Mesodermal cell (in vitro differentiated cells): ENCODE measurements around the gene NPPA.

Experiments used
- H3K27ac ChIP-seq: 2 replicates; pipeline ENCODE4 v1.7.0; 2013; ENCODE audit warnings: mild to moderate bottlenecking, low read depth, low read length, moderate library complexity; ENCODE audit not compliant: severe bottlenecking
- H3K36me3 ChIP-seq: 2 replicates; pipeline ENCODE4 v1.7.1; 2013; ENCODE audit warnings: mild to moderate bottlenecking, low read length, moderate library complexity; ENCODE audit not compliant: control insufficient read depth, insufficient read depth
- H3K4me1 ChIP-seq: one replicate; pipeline ENCODE4 v1.7.1; 2013; ENCODE audit warnings: mild to moderate bottlenecking, low read length; ENCODE audit not compliant: insufficient read depth, control insufficient read depth, poor library complexity, severe bottlenecking
- H3K4me3 ChIP-seq: 2 replicates; pipeline ENCODE4 v1.7.0; 2013; ENCODE audit warnings: low read length, control low read depth, mild to moderate bottlenecking; ENCODE audit not compliant: insufficient read depth, poor library complexity, severe bottlenecking; ENCODE audit errors: extremely low read depth
- H3K9me3 ChIP-seq: 2 replicates; pipeline ENCODE4 v1.7.1; 2013; ENCODE audit warnings: mild to moderate bottlenecking, low read length, moderate library complexity; ENCODE audit not compliant: control insufficient read depth
- WGBS, 2 experiments: methylation state at CpG; one replicate each; pipeline ENCODE4 v1.1.5; 2013; ENCODE audit warnings: missing lambda C conversion rate in 2 of 2; ENCODE audit not compliant: insufficient coverage in 2 of 2; 5-methylcytosine and 5-hydroxymethylcytosine counted together

The NPPA gene

GRCh38 chr1:11841245-11842153 is 6.1 kb downstream of the NPPA start:
- Histone ChIP-seq H3K4me1 (no peaks in the 10 kb centered on the region), H3K27ac (no peak overlapping the region)

GRCh38 chr1:11839727-11840705 is 7.6 kb downstream of the NPPA start:
- WGBS, 2 experiments: 97% methylated on average over 12 to 17 of the region's 20 CpGs
- Histone ChIP-seq H3K27ac (no peak overlapping the region), H3K4me3 (no peak overlapping the region), H3K4me1 (no peaks in the 10 kb centered on the region), H3K36me3 (peaks cover 91% of the 10 kb centered on the region), H3K9me3 (no peaks in the 10 kb centered on the region)

More at GRCh38 chr1:11841245-11842153, 6.1 kb downstream of the NPPA start:
- no peaks in the 10 kb centered on the region for H3K9me3 ChIP-seq
- 94 to 95% methylated on average over 16 of the region's 17 CpGs for WGBS, 2 experiments
- no peak overlapping the region for H3K4me3 ChIP-seq
- peaks cover 89% of the 10 kb centered on the region for H3K36me3 ChIP-seq

DNA sequence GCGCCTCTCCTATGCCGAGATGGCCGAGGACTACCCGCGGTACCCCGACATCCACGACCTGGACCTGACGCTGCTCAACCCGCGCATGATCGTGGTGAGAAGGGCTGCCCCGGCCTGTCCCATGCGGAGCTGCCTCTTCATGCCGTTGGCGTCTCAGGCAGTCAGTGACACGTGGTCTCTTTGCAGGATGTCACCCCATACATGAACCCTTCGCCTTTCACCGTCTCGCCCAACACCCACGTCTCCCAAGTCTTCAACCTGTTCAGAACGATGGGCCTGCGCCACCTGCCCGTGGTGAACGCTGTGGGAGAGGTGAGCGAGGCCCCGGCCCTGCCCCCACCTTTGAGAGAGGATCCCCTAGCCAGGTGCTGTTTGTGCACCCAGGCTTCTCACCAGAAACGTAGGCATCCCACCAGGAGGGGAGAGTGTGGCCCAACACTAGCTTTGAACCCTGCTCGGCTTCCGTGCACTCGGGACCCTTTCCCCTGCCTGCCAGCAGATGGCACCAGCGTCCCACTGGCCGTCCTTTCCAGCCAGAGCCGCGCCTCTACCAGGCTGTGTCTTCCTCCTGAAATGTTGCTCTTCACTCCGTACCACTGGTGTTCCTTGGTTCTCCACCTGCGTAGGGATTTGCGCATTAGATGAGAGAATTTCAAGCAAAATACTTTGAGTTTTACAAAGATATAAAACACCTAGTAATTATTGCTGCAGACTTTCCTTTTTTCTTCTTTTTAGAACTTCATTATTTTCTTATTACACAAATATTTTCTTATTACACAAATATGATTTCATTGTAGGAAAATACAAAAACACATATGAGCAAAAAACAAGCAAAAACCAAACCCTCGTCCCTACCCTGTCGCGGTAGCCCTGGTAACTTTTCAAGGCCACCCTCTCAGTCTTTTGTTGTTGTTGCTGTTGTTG is 9.0 kb downstream of the NPPA start:
- no peak overlapping the region for H3K4me3 ChIP-seq
- no peaks in the 10 kb centered on the region for H3K9me3 ChIP-seq
- peaks cover 91% of the 10 kb centered on the region for H3K36me3 ChIP-seq
- H3K4me1 ChIP-seq: no peaks in the 10 kb centered on the region
- WGBS, 2 experiments: 74 to 75% methylated on average over 35 of the region's 40 CpGs
- no peak overlapping the region for H3K27ac ChIP-seq

GRCh38 chr1:11837767-11838348 is 9.7 kb downstream of the NPPA start:
- 90 to 95% methylated on average over 9 to 11 of the region's 11 CpGs for WGBS, 2 experiments
- no peak overlapping the region for H3K4me3 ChIP-seq
- no peak overlapping the region for H3K27ac ChIP-seq
- H3K36me3 ChIP-seq: peaks cover 93% of the 10 kb centered on the region
- no peaks in the 10 kb centered on the region for H3K9me3 ChIP-seq
- no peaks in the 10 kb centered on the region for H3K4me1 ChIP-seq

GRCh38 chr1:11836955-11837766 is 10.4 kb downstream of the NPPA start:
- Histone ChIP-seq H3K36me3 (peaks cover 93% of the 10 kb centered on the region), H3K9me3 (no peaks in the 10 kb centered on the region), H3K27ac (no peak overlapping the region), H3K4me3 (no peak overlapping the region), H3K4me1 (no peaks in the 10 kb centered on the region)
- WGBS, 2 experiments: 96 to 97% methylated on average over 30 of the region's 36 CpGs

GRCh38 chr1:11835441-11836225 is 11.9 kb downstream of the NPPA start:
- Histone ChIP-seq H3K36me3 (peaks cover 93% of the 10 kb centered on the region), H3K27ac (no peak overlapping the region)

DNA sequence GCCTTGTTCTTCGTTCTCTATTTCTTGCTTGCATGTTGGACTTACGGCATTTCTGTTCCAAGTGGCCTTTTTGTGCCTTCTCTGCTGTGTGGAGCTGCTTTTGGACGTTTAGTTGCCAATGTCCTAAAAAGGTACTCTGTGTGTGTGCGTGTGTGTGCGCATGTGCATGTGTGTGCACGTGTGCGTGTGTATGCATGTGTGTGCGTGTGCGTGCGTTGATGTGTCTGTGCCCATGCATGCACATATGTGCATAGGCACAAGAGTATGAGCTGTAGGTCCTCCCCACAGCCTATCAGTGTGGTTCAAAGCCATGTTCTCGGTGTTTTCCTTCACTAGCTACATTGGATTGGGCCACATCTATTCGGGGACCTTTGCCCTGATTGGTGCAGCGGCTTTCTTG is 13.7 kb downstream of the NPPA start:
- Histone ChIP-seq H3K4me1 (no peaks in the 10 kb centered on the region), H3K27ac (no peak overlapping the region), H3K36me3 (peaks cover 93% of the 10 kb centered on the region), H3K4me3 (no peak overlapping the region), H3K9me3 (no peaks in the 10 kb centered on the region)
- WGBS, 2 experiments: 95 to 99% methylated on average over 13 of the region's 13 CpGs

More at GRCh38 chr1:11835441-11836225, 11.9 kb downstream of the NPPA start:
- Histone ChIP-seq H3K4me1 (no peaks in the 10 kb centered on the region), H3K9me3 (no peaks in the 10 kb centered on the region), H3K4me3 (no peak overlapping the region)
- WGBS, 2 experiments: 97 to 98% methylated on average over 23 to 27 of the region's 28 CpGs

- H3K9me3 ChIP-seq: no peaks in the 10 kb centered on the region
- H3K36me3 ChIP-seq: peaks cover 94% of the 10 kb centered on the region
- no peak overlapping the region for H3K4me3 ChIP-seq
- WGBS, 2 experiments: 92 to 97% methylated on average over 5 to 7 of the region's 8 CpGs
- H3K4me1 ChIP-seq: no peaks in the 10 kb centered on the region
- no peak overlapping the region for H3K27ac ChIP-seq
Observed at GRCh38 chr1:11833497-11833896, 14.1 kb downstream of the NPPA start.
